LNCaP clone FGC (cell line): Measurements from ENCODE around the gene FSCN2.

Source experiments
- DNase-seq: peaks from one replicate; pipeline ENCODE4 v3.0.0-alpha.2; 2011; ENCODE audit warnings: low read depth
- H3K4me3 ChIP-seq: 2 replicates; pipeline ENCODE4 v1.5.1; 2011; ENCODE audit warnings: mild to moderate bottlenecking, low read depth, low read length, control low read depth
- CTCF ChIP-seq: IDR thresholded peaks from 2 replicates; pipeline ENCODE4 v1.5.1; 2012; ENCODE audit warnings: mild to moderate bottlenecking; ENCODE audit not compliant: control insufficient read depth, insufficient read depth; ENCODE audit errors: extremely low read depth

Gene FSCN2

DNA sequence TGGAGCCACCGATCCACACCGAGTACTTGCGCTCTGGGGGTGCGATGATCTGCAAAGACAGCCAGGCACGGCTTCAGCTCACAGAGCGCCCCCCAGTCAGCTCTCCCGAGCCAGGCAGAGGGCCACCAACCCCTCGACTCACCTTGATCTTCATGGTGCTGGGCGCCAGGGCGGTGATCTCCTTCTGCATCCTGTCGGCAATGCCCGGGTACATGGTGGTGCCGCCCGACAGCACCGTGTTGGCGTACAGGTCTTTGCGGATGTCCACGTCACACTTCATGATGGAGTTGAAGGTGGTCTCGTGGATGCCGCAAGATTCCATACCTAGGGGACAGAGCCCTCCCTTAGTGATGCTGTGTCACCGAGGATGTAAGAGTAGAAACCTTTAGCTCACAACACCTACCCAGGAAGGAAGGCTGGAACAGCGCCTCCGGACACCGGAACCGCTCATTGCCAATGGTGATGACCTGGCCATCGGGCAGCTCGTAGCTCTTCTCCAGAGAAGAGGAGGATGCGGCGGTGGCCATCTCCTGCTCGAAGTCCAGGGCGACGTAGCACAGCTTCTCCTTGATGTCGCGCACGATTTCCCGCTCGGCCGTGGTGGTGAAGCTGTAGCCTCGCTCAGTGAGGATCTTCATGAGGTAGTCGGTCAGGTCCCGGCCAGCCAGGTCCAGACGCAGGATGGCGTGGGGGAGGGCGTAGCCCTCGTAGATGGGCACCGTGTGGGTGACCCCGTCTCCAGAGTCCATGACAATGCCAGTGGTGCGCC, 17.2 kb upstream of the FSCN2 start:
- TF ChIP-seq CTCF = no peak
- peak overlapping the region; percentile 95 for H3K4me3 ChIP-seq
- DNase-seq = no peak

GRCh38 chr17:81511554-81511803, 16.7 kb upstream of the FSCN2 start:
- peak overlapping the region; percentile 95 for H3K4me3 ChIP-seq
- DNase-seq = no peak
- no peak for TF ChIP-seq CTCF

- peak overlapping the region; percentile 95 for H3K4me3 ChIP-seq
- no peak for DNase-seq
- TF ChIP-seq CTCF = no peak
Measured at GRCh38 chr17:81511804-81512561, 16.2 kb upstream of the FSCN2 start.

- DNase-seq = peak; percentile 55
- TF ChIP-seq CTCF = no peak
- peak within 1 kb of the TSS; percentile 95 for H3K4me3 ChIP-seq
Measured at GRCh38 chr17:81512562-81513371, 15.4 kb upstream of the FSCN2 start, which contains the start of gene ACTG1. TSS of gene ACTG1 (minus strand) at chr17:81512799. CDS start at chr17:81512354, 445 bp downstream.

DNA sequence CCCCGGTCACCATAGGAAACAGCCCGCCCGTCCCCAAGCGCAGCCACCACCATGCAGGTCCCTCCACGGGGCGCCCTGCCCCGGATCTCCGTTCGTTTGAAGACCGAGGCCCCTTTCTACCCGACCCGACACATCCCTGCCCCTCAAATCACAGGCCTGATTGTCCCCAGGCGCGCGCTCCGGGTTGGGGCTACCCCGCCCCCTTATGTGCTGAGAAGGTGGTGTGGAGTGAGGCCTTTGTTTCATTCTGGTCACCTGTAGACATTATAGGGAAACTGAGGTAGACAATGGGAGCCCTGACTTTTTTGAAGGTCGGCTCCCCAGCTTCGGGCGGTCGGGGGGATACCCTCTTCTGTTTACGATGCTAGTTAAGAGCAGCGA, 14.8 kb upstream of the FSCN2 start:
- TF ChIP-seq CTCF = no peak
- DNase-seq = no peak

DNA sequence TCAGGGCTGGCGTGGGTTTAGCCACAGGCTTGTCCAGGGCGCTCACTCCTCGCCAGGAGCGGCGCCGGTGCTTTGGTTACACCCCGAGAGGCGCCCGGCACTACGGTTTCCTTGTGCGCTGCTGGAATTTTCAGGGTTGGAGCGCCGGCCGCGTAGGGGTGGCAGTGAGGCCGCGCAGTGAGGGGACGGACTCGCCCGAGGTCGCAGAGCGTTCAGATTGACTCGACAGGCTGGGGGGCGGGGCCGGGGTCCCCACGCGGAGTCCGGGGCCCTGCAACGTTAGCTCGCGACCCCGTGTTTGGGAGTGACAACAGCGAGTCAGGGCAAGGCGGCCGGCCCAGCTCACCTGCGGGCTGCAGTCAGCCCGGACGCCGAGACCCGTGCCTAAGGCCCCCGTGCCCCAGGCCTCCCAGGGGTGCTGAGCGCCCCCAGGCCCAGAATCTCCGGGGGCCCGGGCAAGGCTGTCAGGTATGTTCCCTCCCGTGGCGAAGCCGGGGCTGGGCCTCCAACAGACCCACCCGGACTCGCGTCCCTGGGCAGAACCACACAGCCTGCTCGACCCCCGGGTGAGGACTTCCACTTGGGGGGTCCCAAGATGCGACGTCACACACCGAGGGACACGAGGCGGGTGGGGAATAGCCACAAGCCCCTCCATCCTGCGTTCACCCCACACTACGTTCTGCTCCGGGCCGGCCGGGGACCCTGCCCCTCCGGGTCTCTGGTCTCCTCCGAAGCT, 14.3 kb upstream of the FSCN2 start:
- no peak for DNase-seq
- no peak overlapping the region for H3K4me3 ChIP-seq
- no peak for TF ChIP-seq CTCF

More for the DNA sequence above, 14.8 kb upstream of the FSCN2 start:
- H3K4me3 ChIP-seq = peak overlapping the region; percentile 95
